GM21526 (cell line): ENCODE results near the gene WEE2.
A peak's percentile ranks its signal among the peaks of the same experiment; 100 is the strongest.
"Not testable (repeated sequence)": the region's sequence is repeated elsewhere in the genome, so short reads cannot be mapped to it uniquely, and the experiment has no call there.

Experiments
- ATAC-seq: cut with Tn5 transposase; IDR thresholded peaks from one replicate; pipeline ENCODE4 v1.9.1; 2021; ENCODE audit warnings: moderate library complexity; ENCODE audit not compliant: unreplicated experiment, low FRiP score

WEE2 gene

DNA sequence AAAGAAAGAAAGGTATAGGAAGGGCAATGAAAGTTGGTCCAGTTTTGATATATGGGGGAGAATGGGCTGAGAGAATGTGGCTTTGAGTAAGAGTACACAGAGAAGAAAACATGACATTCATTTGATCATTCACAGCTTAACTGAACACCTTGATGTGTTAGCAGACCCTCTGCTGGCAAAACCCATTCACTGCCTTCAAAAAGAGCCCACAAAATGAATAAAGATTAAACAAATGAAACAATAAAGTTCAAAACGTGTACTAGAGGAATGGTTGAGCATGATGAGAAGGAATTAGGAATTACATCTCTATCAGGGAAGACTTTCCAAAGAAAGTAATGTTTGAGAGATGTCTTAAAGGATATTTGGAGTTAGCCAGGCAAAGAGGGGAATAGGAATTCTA is 2.1 kb downstream of the WEE2 start:
- no peak for ATAC-seq

DNA sequence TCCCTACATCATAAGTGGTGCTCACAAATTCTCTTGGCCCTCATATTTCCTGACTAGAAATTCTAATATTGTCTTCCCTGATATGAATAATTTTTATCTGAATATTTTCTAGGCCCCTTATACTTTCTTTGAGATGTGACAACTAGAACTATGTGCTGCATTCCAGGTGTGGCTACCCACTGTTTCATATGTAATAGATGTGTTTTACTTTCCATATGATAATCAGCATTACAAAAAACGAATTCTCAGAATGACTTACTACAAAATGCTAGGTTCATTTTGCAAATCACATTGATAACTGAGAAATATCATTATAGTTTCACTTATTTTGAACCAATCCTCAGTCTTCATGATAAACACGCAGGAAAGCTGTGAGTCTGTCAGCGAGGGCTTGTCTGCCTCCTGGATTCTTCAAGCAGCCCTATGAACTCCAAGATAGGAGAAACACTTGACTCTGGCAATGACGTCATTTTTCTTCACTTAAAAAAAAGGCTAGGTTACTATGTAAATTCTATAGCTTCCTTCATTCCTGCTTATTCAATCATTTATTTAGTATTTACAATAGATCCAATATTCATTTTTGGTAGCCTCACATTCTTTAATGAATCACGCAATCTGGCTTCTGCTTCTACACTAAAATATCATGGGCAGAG is 4.6 kb downstream of the WEE2 start:
- no peak for ATAC-seq

DNA sequence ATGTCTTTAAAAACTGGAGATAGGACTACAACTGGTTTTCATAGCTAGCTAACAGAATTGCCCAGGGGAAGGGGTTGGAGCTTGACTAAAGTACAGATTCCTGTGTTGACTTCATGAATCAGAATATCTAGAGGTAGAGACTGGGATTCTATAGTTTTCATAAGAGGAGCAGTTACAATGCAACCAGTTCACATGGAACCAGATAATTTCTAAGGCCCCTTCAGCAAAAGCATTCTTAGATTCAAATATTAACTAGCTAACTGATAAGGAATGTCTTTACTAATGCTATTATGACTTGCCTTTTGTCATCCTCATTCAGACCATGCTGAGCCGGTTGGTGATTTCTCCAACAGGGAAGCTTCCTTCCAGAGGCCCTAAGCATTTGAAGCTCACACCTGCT is 5.7 kb downstream of the WEE2 start:
- ATAC-seq: no peak

DNA sequence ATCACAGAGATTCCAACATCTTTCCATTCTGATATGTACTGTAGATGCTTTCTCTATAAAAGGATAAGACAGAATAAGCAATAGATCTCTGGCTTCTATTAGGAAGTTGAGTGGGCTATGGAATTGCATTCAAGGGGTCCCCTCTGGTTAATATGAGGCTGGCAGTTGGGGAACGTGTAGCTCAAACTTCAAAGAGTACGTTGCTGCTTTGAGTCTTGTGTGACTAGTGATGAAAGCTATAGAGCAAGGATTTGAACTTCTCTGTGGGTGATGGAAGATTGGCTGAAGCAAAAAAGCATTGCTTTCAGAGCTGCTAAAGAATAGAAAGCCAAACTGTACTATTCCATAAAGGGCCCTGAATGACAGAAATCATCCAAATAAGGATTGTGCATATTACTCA is 6.4 kb downstream of the WEE2 start:
- no peak for ATAC-seq

DNA sequence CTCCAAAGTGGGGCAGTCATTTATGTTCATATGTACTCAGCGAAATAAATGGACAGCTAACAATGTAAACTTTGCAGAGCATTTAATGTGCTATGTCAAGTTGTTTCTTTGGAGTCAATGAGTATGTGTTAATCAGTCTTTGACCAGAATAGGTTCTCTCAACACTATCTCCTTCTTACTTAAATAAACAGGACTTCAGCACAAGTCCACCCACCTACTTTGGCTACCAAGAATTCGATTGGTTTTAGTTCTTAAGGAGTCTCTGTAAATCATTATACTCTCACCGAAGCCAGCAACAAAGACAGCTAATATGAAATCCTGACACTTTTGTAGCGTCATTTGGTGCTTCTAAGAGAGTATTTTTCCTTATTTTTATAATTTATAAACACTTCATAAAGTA is 6.9 kb downstream of the WEE2 start:
- ATAC-seq: no peak

DNA sequence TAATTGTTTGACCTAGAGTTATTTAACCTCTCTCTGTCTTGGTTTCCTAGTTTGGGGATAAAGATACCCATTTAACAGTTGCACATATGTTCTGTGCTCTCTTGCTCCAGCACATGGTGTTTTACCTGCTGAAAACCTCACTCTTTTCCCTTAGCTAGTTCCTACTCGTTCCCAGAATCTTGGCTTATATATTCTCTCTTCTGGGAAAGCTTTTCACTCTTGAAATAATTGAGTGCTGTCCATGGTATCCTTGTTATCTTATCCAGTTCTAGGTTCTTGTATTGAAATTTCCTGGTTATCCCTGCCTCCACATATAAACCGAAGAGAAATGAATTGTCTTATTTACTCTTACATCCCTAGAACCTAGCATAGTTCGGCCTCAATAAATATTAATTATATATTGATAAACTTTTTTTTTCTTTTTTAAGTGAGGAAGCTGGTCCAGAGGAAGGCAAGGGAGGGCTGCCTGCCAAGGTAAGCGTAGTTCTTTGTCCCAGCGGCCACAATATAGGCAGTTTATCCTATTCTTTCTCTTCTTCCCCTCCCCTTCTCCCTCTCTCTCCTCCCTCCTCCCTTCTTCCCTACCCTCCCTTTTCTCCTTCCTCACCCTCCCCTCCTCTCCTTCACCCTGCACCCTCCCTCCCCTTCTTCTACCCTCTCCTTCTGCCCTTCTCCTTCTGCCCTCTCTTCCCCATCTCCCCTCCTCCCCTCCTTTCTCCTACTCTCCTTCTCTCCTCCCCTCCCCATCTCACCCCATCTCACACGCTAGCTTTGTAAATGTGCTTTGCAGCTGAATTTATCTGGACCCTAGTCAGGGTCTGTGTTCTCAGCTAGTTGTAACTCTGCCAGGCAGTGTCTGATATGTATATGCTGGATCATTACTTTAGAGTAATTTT is 7.9 kb downstream of the WEE2 start:
- ATAC-seq: no peak

DNA sequence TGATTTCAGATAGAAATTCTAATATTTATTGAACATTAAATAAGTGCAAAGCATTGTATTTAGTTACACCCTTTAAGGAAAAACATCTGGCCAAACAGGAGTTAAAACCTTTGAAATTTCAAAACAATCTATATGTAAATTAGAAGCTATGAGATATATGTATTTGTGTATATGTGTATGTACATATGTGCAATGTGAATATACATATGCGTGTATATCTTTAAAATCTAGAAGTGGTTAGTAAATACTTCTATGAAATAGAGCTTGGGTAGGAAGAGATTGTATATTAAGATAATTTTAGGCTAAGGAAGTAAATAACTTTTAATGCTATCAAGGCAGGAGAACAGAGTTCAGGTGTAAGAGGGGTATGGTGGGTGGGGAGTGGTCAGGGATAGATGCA is 9.3 kb downstream of the WEE2 start:
- ATAC-seq: no peak

DNA sequence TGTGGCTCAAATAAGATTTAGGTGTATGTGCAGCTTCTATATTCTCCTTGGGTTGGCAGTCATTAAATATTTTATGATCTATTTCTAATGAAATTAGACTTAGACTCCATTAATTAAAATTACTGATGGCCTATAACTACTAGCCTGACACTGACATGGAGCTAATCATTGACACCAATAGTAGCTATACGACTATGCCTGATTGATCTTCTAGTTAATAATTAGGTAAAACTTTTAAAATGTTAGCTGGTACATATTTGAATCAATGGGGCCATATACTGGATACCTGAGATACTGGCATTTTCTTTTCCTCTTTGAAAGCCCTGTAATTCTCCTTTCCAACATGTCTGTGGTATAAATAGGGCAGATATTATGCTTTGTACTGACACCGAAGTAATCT is 14.4 kb downstream of the WEE2 start:
- no peak for ATAC-seq

DNA sequence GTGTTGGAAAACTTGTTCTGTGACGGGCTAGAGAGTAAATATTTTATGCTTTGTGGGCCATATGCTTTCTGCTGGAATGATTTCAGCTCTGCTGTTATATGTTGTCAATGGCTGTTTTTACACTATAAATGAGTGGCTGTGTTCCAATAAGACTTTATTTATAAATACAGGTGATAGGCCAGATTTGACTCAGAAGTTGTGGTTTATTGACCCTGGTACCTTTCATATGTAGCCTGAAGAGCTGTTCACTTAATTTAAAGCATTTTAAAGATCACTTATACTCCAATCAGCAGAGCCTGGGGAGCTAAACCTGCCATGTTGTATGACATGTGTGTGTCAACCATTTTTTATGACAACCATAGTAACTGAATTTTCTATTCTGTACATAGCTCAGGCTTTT is 20.9 kb downstream of the WEE2 start:
- no peak for ATAC-seq

DNA sequence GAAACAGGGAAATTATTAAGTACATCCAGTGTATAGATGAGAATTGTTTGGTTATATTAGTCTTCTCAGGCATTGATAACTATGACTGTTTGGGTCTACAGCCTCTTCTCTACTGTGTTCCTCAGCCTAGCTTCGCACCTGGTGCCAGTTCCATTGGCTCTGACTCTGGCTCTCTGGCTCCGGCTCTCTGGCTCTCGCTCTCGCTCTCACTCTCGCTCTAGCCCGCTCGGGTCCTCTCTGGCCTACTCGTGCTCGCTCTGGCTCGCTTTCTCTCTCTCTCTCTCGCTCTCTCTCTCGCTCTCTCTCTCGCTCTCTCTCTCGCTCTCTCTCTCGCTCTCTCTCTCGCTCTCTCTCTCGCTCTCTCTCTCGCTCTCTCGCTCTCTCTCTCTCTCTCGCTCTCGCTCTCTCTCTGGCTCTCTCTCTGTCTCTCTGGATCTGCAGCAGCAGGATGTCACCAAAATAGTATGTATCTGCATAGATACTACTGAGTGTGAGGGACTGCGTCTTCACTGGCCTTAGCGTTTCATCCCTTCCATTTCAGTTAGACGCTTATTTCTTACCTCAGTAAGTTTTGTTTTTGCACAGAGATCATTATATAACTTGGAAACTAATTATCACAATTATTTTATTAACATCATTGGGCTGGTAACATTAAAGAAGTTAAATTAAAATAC is 23.5 kb downstream of the WEE2 start:
- ATAC-seq: no peak

DNA sequence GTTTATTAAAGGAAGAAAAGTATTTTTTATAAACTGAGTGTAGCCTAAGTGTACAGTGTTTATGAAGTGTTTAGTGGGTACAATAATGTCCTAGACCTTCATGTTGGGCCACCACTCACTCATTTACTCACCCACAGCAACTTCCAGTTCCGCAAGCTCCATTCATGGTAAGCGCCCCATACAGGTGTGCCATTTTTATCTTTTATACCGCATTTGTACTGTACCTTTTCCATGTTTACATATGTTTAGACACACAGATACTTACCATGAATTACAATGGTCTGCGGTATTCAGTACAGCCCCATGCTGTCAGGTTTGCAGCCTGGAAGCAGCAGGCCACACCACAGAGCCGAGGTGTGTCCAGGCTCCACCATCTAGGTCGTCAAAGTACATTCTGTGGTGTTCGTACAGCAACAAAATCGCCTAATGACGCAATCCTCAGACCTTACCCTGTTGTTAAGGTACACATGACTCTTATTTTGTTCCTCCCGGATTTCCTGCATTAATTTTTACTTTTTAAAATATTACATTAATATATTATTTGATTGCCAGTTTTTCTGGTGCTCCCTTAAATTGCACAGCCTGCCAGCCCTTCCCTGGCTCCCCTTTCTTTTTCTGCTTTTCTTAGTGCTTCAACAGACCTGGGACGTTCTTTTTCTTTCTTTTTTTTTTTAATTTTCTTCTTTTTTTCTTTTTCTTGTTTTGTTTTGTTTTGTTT is 29.1 kb downstream of the WEE2 start:
- ATAC-seq: no peak

DNA sequence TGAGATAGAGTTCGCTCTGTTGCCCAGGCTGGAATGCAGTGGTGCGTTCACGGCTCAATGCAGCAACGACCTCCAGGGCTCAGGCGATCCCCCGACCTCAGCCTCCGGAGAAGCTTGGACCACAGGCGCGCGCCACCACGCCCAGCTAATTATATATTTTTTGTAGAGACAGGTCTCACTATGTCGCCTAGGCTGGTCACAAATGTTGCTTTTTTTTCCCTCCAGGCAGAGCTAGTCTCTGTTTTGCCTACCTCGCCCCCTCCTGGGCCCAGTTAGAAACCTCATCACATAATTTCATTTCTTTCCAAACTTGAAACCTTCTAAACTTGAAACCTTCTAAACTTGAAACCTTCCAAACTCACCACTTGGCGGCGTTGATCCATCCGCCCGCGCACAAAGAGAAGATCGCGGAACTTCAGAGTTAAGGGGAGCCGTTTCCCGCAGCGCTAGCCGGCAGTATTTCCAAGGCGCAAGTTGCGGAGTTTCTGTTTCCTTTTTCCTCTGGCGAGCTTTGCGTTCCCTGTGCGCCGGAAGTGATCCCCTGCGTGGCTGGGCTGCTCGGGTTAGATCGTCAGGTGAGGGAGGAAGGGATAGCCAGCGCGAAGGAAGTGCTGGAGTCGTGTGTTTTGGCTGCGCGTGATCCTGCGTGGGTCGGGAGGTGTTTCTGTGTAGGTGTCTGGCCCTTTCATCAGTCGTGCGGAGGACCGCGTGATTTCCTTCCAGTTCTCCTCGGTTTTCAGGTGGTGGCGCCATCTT is 29.9 kb downstream of the WEE2 start, which contains the start of gene SSBP1:
Gene SSBP1 (plus strand): TSS at position 523 of the 756 bp plus-strand sequence. CDS start 809 bp downstream, outside the sequence.
- peak; percentile 92 for ATAC-seq

DNA sequence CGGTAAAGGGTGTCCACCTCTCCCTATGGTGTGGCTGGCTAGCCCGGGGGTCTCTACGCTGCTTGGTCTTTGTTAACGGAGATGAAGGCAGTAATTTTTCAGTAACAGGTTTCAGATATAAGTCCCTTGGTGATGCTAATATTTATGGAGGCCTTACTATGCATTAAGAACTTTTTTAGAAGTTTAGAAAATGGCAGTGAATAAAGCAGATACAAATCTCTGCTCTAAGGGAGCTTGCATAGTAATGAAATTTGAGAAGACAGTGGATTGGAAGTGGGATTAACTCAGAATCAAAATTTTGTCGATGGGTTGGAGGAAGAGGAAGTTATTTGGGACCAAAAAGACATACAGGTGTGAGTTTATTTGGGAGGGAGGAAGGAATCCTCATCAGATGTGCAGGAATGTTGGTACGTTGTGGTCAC is 30.4 kb downstream of the WEE2 start:
- ATAC-seq: no peak

DNA sequence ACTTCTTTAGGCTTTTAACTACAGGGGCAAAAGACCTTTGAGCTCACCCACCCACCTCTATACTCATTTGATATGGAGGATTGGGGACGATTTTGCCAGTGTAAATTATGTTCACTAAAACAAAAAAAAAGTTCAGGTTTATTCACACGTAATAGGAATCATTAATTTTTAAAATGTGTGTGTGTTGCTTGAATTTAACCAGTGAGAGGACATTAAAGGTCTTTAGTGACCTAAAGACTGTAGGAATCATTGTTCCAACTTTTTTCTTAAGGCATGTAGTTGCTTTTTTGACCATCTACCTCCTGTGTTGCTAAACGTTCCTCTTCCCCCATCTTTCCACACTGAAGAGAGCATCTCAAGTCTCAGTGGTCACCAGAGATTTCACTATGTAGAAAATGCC is 31.1 kb downstream of the WEE2 start:
- no peak for ATAC-seq

DNA sequence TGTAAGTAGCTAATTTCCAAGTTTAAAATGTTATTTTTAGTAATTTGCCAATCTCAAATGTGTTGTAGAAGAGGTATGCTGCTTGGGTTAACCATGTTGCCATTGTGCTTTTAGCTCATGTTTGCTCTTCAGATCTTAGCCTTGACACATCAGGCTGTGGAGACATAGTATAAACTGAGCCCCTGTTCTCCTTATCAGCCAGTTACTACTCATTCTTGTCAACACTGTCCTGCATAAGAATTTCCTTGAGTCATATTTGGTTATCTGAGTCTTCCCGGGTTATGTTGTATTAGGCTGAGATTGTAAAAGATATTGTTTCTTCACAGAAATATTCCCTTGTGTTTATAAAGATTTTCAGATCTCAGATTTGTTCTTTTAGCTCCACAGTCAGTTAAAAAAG is 34.1 kb downstream of the WEE2 start:
- ATAC-seq: no peak

DNA sequence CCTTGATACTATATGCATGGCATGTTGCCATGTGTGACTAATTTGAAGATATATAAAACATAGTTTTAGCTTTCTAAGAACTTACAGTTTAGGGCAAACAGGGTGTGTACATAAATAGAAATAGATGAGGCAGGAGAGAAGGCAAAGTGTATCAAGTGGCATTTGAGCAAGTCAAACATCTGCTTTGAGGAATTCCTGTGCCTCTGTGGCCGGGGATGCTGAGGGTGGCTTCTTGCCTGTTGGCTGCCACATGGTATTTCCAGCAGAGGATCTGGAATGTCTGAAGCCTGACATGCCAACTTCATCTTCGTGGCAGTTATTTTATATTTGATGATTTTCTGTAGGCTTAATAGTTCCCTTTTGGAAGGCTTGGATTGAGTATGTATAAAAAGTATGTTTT is 36.0 kb downstream of the WEE2 start:
- ATAC-seq: no peak

DNA sequence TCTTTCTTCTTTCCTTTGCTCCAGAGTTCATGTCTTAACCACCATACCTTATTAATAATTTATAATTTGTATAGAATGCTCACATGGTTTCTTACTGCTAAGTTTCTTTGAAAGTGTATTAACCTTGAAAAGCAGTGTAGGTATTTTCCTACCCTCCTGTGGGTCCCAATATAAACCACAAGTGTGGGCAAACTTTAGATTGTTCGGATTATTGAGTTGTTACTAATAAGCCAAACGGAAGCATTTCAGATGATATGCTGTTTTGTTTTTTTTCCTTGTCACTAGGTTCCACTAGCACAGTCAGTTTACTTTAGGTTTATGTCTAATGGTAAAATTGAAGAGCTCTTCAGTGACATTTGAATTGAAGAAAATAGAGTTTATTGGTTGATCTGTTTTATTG is 40.2 kb downstream of the WEE2 start:
- ATAC-seq: no peak

DNA sequence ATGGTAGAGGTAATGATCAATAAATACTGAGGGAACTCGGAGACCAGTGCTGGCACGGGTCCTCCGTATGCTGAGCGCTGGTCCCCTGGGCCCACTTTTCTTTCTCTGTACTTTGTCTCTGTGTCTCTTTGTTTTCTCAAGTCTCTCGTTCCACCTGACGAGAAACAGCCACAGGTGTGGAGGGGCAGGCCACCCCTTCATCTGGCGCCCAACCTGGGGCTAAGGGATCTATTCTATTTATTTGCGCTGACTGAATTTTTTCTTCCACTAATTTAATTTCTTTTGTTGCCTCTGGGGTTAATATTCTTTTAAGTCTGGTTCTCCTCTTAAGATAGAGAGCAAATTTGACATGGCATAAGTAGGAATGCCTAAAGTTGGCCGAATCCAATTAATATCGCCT is 43.8 kb downstream of the WEE2 start:
- not testable (repeated sequence) for ATAC-seq

DNA sequence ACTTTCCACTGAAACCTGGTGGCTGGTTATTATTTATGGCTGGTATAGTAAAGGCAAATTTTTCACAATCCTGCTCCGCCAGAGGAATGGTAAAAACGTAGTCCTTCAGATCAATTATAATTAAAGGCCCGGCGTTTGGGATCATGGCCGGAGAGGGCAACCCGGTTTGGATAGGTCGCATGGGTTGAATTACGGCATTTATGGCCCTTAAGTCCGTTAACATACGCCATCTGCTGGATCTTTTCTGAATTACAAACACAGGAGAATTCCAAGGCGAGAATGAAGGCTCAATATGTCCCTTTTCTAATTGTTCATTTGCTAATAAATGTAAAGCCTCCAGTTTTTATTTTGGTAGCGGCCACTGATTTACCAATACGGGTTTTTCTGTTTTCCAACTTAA is 44.5 kb downstream of the WEE2 start:
- ATAC-seq: no peak

DNA sequence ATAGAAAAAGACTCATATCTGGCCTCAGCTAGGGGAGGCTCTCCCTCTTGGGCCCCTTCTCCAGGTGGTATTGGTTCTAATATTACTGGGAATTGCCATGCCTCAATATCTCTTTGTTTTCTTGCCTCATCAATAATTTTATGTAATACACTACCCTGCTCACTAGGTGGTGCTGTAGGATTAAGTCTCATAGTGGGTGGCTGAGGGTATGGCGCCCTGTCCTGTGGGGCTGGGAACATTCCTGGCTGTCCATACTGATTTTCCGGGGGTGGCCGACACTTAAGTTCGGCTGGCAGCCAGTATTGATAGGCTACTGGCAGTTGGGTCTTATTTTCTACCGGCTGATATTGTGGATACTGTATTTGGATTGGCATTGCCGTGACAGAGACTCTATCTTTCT is 46.8 kb downstream of the WEE2 start:
- no peak for ATAC-seq
